WTC11 (cell line): ENCODE measurements around the gene PITX1.

Experiments
- ATF3 ChIP-seq: sonication (generic); formaldehyde crosslinking; conservative IDR thresholded peaks from 2 replicates; pipeline ENCODE4 v1.8.1; 2022; ENCODE audit warnings: mild to moderate bottlenecking, missing genetic modification reagents
- ERG ChIP-seq: fragments of 250-450 bp; sonication (Bioruptor Pico); IDR thresholded peaks from 2 replicates; pipeline ENCODE4 v1.8.0; 2021; ENCODE audit warnings: mild to moderate bottlenecking
- MYBL2 ChIP-seq: sonication (generic); formaldehyde crosslinking; IDR thresholded peaks from 2 replicates; pipeline ENCODE4 v1.8.1; 2023; ENCODE audit warnings: mild to moderate bottlenecking, moderate library complexity, missing genetic modification reagents
- NFE2L1 ChIP-seq: sonication (generic); formaldehyde crosslinking; IDR thresholded peaks from 2 replicates; pipeline ENCODE4 v1.8.1; 2023; ENCODE audit warnings: missing genetic modification reagents
- TEAD4 ChIP-seq: sonication (generic); formaldehyde crosslinking; IDR thresholded peaks from 2 replicates; pipeline ENCODE4 v1.8.0; 2022; ENCODE audit warnings: mild to moderate bottlenecking, missing genetic modification reagents
- USF2 ChIP-seq: sonication (generic); formaldehyde crosslinking; IDR thresholded peaks from 2 replicates; pipeline ENCODE4 v1.8.1; 2023; ENCODE audit warnings: mild to moderate bottlenecking, missing genetic modification reagents, moderate library complexity
- ZSCAN18 ChIP-seq: fragments of 250-450 bp; sonication (Bioruptor Pico); IDR thresholded peaks from 2 replicates; pipeline ENCODE4 v2.1.2; 2022; ENCODE audit warnings: mild to moderate bottlenecking, moderate library complexity

GRCh38 chr5:135073761-135074345 lies 39.8 kb upstream of the PITX1 start:
- TF ChIP-seq NFE2L1 (CRISPR knock-in tag) (no peak), TEAD4 (no peak), USF2 (CRISPR knock-in tag) (no peak), ATF3 (CRISPR knock-in tag) (no peak), MYBL2 (CRISPR knock-in tag) (no peak), ZSCAN18 (CRISPR knock-in tag) (no peak), ERG (CRISPR knock-in tag) (no peak)
